Panc1 (cell line): ENCODE results near the gene SLC30A7. TPM values are rescaled to one million over a fixed set of nuclear protein-coding genes. Genes with fewer than 3 reads are reported as not detected.

ENCODE experiments used
- ATAC-seq: fragments of 200-7000 bp; cut with Tn5 transposase; 2 replicates; pipeline ENCODE4 v1.9.1; 2020; ENCODE audit warnings: mild to moderate bottlenecking, moderate library complexity
- BruUV-seq: library from RNA; stranded (reverse); fragments of 400-500 nt; replicated peaks from 2 replicates; lab custom pipeline; 2021; lab: Mats Ljungman, UMichigan
- CTCF ChIA-PET: fragments of 300-600 bp; sonication (Branson Sonifier 250); formaldehyde crosslinking; loops from one replicate; lab custom pipeline; 2022; ENCODE audit warnings: antibody characterized with exemption; lab: Charles Lee
- POLR2A ChIA-PET: fragments of 300-600 bp; sonication (Branson Sonifier 250); formaldehyde crosslinking; loops from one replicate; lab custom pipeline; 2022; ENCODE audit warnings: antibody characterized with exemption; lab: Charles Lee
- DNase-seq: peaks from one replicate; pipeline ENCODE4 v3.0.0-alpha.2; 2010; ENCODE audit warnings: low read depth, low spot score
- H3K27ac ChIP-seq: 2 replicates; pipeline ENCODE4 v1.5.1; 2011; ENCODE audit warnings: mild to moderate bottlenecking, low read length, inconsistent platforms
- H3K27me3 ChIP-seq: fragments of 200-500 bp; sonication (Bioruptor generic); 2 replicates; pipeline ENCODE4 v1.6.0; 2014; ENCODE audit warnings: low read length, inconsistent platforms; ENCODE audit not compliant: control insufficient read depth, insufficient read depth
- H3K36me3 ChIP-seq: fragments of 200-500 bp; sonication (Bioruptor generic); 2 replicates; pipeline ENCODE4 v1.5.1; 2014; ENCODE audit warnings: inconsistent platforms, mild to moderate bottlenecking, low read length, moderate library complexity; ENCODE audit not compliant: control insufficient read depth, insufficient read depth
- H3K4me1 ChIP-seq: 2 replicates; pipeline ENCODE4 v1.5.1; 2011; ENCODE audit warnings: inconsistent platforms, mild to moderate bottlenecking, low read length, moderate library complexity; ENCODE audit not compliant: control insufficient read depth, insufficient read depth
- H3K4me3 ChIP-seq, 2 experiments: 2 replicates each; pipeline ENCODE4 v1.5.1; 2011 to 2012; ENCODE audit warnings: low read depth in 2 of 2, low read length in 2 of 2, mild to moderate bottlenecking in 2 of 2, inconsistent platforms in 1 of 2, moderate library complexity in 1 of 2
- H3K9me3 ChIP-seq: fragments of 200-500 bp; sonication (Bioruptor generic); 2 replicates; pipeline ENCODE4 v1.5.1; 2014; ENCODE audit warnings: low read depth, mild to moderate bottlenecking, inconsistent platforms, low read length, moderate library complexity; ENCODE audit not compliant: control insufficient read depth, insufficient read depth
- CTCF ChIP-seq: fragments of 450-650 bp; IDR thresholded peaks from 2 replicates; pipeline ENCODE4 v1.5.1; 2017; ENCODE audit warnings: mild to moderate bottlenecking
- POLR2AphosphoS5 ChIP-seq: IDR thresholded peaks from 2 replicates; pipeline ENCODE4 v1.6.1; 2012; ENCODE audit warnings: mild to moderate bottlenecking, low read depth, low read length, moderate library complexity
- SIN3A ChIP-seq: IDR thresholded peaks from 2 replicates; pipeline ENCODE4 v1.6.1; 2012; ENCODE audit warnings: low read depth, mild to moderate bottlenecking, low read length, moderate library complexity, borderline replicate concordance; ENCODE audit not compliant: insufficient read depth
- TCF7L2 ChIP-seq: IDR thresholded peaks from 2 replicates; pipeline ENCODE4 v1.6.1; 2011; ENCODE audit warnings: mild to moderate bottlenecking, low read depth, low read length, inconsistent platforms
- in situ Hi-C: cut with HindIII; loops from 2 replicates; pipeline ENCODE4 v1.10.0; 2016; ENCODE audit warnings: low sequenced_read_pairs, low pct_unique_long_range_greater_than_20kb
- intact Hi-C: fragments of 100-400 bp; cut with micrococcal nuclease; formaldehyde crosslinking; loops from one replicate; pipeline ENCODE4 v1.10.0; 2022; ENCODE audit not compliant: unreplicated experiment
- total RNA-seq: library from RNA; stranded (reverse); gene quantifications from one replicate; pipeline ENCODE4 v1.2.1, GENCODE V29; 2021; ENCODE audit not compliant: unreplicated experiment
- TF ChIP-seq, protein P1 (sequence below), 2 experiments: IDR thresholded peaks; 2 replicates each; pipeline ENCODE4 v1.6.1; 2011 to 2012; ENCODE audit warnings: low read depth in 2 of 2, control low read depth in 1 of 2, low read length in 1 of 2, mild to moderate bottlenecking in 1 of 2, moderate library complexity in 1 of 2; ENCODE audit not compliant: insufficient read depth in 1 of 2

The SLC30A7 gene
- total RNA-seq, 1 experiment from 2014 or later, result 18.5 TPM

DNA sequence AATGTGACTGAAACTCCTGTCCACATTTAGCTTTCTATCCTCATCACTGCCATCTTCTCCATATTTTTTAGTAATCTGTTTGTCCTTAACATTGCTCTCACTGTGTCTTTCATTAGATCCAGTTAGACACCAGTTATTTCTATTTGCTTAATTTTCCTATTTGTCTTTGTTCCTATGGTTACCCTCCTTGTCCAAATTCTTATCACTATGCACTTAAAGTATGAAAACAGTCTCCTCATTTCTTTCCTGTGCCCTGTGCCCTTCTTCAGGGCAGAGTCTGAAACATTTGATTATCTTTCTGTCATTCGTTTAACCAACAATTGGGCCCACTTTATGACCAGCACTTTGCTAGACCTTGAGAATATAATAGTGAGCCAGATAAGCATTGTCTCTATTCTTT, 64.2 kb downstream of the SLC30A7 start:
- no peak overlapping the region for H3K4me3 ChIP-seq
- BruUV-seq, result no TSS peak
- TF ChIP-seq SIN3A, result no peak
- TF ChIP-seq, protein P1, sequence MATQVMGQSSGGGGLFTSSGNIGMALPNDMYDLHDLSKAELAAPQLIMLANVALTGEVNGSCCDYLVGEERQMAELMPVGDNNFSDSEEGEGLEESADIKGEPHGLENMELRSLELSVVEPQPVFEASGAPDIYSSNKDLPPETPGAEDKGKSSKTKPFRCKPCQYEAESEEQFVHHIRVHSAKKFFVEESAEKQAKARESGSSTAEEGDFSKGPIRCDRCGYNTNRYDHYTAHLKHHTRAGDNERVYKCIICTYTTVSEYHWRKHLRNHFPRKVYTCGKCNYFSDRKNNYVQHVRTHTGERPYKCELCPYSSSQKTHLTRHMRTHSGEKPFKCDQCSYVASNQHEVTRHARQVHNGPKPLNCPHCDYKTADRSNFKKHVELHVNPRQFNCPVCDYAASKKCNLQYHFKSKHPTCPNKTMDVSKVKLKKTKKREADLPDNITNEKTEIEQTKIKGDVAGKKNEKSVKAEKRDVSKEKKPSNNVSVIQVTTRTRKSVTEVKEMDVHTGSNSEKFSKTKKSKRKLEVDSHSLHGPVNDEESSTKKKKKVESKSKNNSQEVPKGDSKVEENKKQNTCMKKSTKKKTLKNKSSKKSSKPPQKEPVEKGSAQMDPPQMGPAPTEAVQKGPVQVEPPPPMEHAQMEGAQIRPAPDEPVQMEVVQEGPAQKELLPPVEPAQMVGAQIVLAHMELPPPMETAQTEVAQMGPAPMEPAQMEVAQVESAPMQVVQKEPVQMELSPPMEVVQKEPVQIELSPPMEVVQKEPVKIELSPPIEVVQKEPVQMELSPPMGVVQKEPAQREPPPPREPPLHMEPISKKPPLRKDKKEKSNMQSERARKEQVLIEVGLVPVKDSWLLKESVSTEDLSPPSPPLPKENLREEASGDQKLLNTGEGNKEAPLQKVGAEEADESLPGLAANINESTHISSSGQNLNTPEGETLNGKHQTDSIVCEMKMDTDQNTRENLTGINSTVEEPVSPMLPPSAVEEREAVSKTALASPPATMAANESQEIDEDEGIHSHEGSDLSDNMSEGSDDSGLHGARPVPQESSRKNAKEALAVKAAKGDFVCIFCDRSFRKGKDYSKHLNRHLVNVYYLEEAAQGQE (IDR thresholded peaks at IDR 0.05; ENCODE audit: insufficient read depth in 1 of 2, low read depth in 2 of 2, low read length in 1 of 2), result no peak
- ATAC-seq (no peak), DNase-seq (no peak)
- no peaks in the 10 kb centered on the region for H3K36me3 ChIP-seq
- H3K27ac ChIP-seq, result no peak overlapping the region
- no peaks in the 10 kb centered on the region for H3K4me1 ChIP-seq
- ChIA-PET POLR2A (interaction anchor here (0.7 kb wide), 1 partner anchor 17 kb away, joined by 17 read pairs; no protein-coding TSS in a partner anchor), CTCF (no interaction called here)
- no peaks in the 10 kb centered on the region for H3K9me3 ChIP-seq
- intact Hi-C loops (no loop called here), in situ Hi-C loops (no loop called here)
- H3K27me3 ChIP-seq, result no peaks in the 10 kb centered on the region

DNA sequence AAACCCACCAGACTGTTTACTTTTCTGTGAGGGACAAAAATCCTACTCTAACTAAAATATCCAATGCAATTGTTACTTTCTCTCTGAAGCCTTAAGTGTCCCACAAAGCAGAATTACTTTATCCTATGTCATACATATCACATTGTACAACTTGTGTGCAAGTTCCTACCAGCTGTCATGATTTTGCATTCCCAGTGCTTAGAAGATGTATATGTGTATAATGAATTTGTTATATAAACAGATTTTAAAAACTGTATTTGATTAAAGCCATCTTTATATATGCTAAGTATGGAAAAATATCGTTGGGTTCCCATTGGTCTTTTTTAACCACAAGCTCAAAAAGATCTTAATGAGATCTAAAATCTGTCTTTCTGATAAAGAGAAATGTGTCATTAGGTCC, 72.7 kb downstream of the SLC30A7 start:
- no peak overlapping the region for H3K4me3 ChIP-seq
- intact Hi-C loops, result no loop called here
- no peaks in the 10 kb centered on the region for H3K9me3 ChIP-seq
- CTCF ChIA-PET, result no interaction called here
- POLR2A ChIA-PET, result no interaction called here
- no peak for TF ChIP-seq CTCF
- no peak for TF ChIP-seq SIN3A
- no peak for TF ChIP-seq TCF7L2
- no peak for TF ChIP-seq POLR2AphosphoS5
- TF ChIP-seq, protein P1 (IDR thresholded peaks at IDR 0.05; ENCODE audit: insufficient read depth in 1 of 2, low read depth in 2 of 2, low read length in 1 of 2), result no peak
- DNase-seq (no peak), ATAC-seq (no peak)
- H3K27me3 ChIP-seq, result no peaks in the 10 kb centered on the region
- H3K4me1 ChIP-seq, result no peaks in the 10 kb centered on the region
- no TSS peak for BruUV-seq
- in situ Hi-C loops, result no loop called here
- H3K27ac ChIP-seq, result no peak overlapping the region
- H3K36me3 ChIP-seq, result no peaks in the 10 kb centered on the region
